ENCODE data around the gene TBC1D24.
A peak's percentile ranks its signal among the peaks of the same experiment; 100 is the strongest.

The TBC1D24 gene

DNA sequence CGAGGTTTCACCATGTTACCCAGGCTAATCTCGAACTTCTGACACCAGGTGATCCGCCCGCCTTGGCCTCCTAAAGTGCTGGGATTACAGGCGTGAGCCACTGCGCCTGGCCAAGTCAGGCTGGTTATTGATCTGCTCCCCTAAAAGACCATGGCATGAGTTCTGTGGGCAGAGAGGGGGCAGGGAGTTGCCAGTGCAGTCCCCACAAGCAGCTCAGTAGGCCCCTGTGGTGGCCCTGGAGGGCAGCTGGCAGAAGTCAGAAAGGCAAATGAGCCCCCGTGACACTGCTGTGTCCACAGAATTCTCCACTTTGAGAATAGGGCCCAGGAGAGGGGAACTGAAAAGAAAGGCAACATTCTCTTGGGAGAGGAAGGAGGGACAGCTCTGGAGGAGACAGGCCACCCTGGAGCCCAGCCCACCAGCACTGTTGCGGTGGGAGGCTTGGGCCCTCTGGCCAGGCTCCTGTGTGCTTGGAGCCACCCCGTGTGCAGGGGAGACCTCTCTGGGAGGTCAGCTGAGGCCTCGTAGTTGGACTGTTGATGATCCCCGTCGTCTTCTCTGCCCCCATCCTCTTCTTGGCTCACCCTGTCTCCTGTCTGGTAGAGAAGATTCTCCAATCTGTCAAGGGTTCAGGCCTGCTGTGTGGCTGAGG lies 43.2 kb downstream of the TBC1D24 start:
- no peak for DNase-seq (ENCODE audit: low spot score)

GRCh38 chr16:2518823-2519710 lies 44.1 kb downstream of the TBC1D24 start:
- no peak for DNase-seq (ENCODE audit: low spot score)

- no peak for DNase-seq (ENCODE audit: low spot score)
Observed at GRCh38 chr16:2519711-2520080, 44.8 kb downstream of the TBC1D24 start.

DNA sequence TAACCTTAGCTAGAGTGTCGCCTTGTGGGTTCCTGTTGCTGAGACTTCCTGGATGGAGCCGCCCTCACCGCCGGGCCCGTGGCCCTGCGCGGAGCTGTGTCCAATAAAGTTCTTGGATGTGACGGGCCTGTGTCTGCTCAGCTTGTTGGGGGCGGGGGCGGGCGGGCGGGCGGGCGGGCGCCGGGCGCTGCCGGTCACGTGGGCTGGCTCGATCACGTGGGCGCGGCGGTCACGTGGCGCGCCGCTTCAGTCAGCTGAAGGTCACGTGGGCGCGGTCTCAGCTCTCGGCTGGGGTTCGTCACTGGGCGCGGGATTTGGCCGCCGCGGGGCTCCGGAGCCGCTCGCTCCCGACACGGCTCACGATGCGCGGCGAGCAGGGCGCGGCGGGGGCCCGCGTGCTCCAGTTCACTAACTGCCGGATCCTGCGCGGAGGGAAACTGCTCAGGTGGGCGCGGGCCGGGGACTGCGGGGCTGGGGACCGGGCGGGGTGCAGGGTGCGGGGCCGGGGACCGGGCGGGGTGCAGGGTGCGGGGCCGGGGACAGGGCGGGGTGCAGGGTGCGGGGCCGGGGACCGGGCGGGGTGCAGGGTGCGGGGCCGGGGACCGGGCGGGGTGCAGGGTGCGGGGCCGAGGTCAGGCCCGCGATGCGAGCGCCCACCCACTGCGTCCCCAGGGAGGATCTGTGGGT lies 45.3 kb downstream of the TBC1D24 start, which contains the start of gene AMDHD2:
TSS of gene AMDHD2 (plus strand) at position 275 of the 687 bp plus-strand sequence. CDS start at position 363, 88 bp downstream.
- DNase-seq (ENCODE audit: low spot score): peak; percentile 95

DNA sequence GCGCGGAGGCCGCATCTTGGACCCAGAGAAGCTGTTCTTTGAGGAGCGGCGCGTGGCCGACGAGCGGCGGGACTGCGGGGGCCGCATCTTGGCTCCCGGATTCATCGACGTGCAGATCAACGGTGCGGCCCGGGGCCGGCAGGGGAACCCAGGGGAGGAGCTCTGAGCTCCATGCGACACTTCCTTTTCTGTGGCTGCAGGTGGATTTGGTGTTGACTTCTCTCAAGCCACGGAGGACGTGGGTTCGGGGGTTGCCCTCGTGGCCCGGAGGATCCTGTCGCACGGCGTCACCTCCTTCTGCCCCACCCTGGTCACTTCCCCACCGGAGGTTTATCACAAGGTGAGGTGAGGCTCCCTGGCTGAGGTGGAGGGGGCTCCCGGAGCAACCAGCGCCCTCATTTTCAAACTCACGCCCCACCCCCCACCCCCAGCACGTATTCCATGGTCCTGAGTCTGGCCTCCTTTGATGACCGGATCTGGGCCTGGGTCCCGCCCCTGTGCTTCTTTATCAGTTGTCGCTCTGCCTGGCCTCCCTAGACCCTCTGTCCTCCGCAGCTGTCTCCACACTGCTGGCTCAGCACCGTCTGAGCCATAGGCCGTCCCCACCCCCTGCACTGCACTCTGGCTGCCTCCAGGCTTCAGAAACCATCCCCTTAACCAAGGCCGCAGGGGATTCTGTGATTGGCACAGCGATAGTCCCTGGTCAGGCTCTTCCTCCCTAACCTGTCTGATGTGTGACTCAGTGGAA lies 46.0 kb downstream of the TBC1D24 start:
- DNase-seq (ENCODE audit: low spot score): no peak

DNA sequence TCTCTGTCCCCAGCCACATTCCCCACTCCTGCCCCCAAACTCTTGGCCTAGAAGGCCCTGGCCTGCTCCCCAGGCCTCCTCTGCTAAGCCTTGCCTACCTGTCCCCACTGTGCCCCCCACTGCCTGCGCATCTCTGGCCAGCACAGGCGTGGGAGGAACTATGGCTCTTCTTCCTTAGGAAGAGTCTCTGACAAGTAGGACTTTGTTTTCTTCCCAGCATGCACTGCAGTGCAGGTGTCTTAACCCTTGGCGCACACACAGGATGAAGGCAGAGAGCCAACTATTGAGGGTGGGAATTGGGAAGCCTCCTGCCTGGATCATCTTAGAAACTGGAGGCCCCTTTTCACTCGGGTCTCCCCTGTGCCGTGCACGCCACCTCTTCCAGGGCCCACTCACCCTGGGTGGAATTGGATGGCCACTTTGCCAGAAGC lies 48.9 kb downstream of the TBC1D24 start:
- no peak for DNase-seq (ENCODE audit: low spot score)

GRCh38 chr16:2524339-2524938 lies 49.5 kb downstream of the TBC1D24 start:
- DNase-seq (ENCODE audit: low spot score): no peak

GRCh38 chr16:2526135-2526534 lies 51.2 kb downstream of the TBC1D24 start:
- no peak for DNase-seq (ENCODE audit: low spot score)

DNA sequence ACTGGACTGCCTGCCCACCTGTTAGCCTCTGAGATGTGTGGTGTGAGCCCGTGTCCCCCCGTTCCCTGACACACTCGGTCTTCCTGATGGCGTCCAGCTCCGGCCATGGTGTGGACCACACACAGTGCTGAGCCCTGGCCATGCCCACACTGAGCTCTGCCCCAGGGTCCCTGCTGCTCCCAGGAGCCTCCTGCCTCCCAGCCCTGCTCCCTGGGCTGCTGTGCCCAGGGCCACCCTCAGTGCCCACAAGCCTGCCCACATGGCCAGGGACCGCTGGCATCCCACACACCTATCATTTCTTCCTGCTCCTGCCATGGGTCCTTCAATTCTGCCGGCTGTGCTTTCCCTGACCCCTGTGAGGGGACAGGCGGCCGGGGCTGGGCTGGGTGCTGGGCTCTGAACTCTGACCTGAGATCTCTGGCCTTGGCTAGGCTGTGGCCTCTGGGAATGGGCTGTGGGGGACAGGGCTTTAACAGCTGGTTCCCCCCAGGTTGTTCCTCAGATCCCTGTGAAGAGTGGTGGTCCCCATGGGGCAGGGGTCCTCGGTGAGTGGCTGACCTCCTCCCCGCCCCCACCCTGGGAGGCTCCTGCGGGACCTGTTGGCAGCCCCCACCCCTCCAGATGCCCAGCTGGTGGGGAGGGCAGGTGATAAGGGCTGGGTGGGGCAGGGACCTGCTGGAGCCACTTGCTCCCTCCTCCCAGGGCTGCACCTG lies 52.3 kb downstream of the TBC1D24 start:
- DNase-seq (ENCODE audit: low spot score): no peak

GRCh38 chr16:2527784-2528100 lies 52.8 kb downstream of the TBC1D24 start:
- no peak for DNase-seq (ENCODE audit: low spot score)

- no peak for DNase-seq (ENCODE audit: low spot score)
Observed at GRCh38 chr16:2528161-2529060, 53.5 kb downstream of the TBC1D24 start.

GRCh38 chr16:2529061-2529931 lies 54.4 kb downstream of the TBC1D24 start:
- DNase-seq (ENCODE audit: low spot score): no peak

- DNase-seq (ENCODE audit: low spot score): no peak
Observed at GRCh38 chr16:2529961-2530628, 55.2 kb downstream of the TBC1D24 start.

- DNase-seq (ENCODE audit: low spot score): no peak
Observed at GRCh38 chr16:2530629-2531318, 55.8 kb downstream of the TBC1D24 start.

DNA sequence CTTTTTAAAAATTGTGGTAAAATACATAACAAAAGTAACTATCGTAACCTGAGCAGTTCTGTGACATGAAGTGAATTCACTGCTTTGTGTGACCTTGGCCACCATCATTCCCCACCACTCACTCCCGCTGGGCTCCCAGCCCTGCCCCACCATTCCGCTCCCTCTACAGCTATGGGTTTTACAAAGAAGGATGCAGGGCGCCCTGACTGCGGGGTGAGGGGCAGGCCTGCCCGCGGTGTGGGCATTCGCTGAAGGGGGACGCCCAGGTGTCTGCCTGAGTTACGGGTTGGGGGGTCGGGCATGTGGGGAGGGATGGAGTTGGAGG lies 56.4 kb downstream of the TBC1D24 start, which contains the start of gene CEMP1:
TSS of gene CEMP1 (minus strand) at position 38 of the 325 bp plus-strand sequence. CDS start 335 bp downstream, outside the sequence.
- no peak for DNase-seq (ENCODE audit: low spot score)

DNA sequence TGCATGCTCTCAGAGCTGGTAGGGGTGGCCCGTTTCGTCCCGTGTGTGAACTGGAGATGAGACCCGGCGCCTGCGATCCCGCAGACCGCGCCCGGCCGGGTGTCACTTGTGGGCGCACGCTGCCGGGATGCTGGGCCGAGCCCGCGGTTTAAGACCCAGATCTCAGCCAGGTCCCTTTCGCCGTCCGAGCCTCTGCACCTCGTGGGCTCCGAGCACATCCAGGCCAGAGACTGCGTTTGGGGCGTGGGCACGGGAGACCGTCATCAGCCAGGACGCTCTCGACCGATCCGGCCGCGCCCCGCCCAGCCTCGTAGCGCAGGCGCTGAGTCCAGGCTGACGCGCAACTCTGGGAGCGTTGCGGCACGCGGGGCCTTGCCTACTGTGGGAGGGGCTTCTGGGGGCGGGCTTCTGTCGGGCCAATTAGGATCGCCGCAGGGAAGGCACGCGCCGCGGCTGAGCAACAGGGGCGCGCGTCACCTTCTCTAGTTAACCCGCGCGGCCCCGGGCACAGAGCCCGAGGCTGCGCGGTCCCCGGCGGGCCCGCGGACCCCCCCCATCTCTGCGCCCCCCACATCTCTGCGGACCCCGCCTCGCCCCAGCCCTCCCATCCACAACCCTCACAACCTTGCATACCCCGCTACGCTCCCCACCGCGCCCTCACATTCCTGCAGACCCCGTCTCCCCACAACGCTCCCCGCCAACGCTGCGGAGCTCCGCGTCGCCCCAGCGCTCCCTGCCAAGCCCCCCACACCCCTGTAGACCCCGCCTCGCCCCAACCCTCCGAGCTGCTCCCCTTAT lies 57.0 kb downstream of the TBC1D24 start:
- peak; percentile 96 for DNase-seq (ENCODE audit: low spot score)

Measured in ecto neural progenitor cell (in vitro differentiated cells).